AG09319 (cell line): Measurements from ENCODE around the gene CFAP299.

Source experiments
- DNase-seq: peaks from one replicate; pipeline ENCODE4 v3.0.0-alpha.2; 2010; ENCODE audit warnings: low read depth; ENCODE audit errors: extremely low read depth
- CTCF ChIP-seq: IDR thresholded peaks from 2 replicates; pipeline ENCODE4 v1.5.1; 2011; ENCODE audit warnings: low read depth, mild to moderate bottlenecking, inconsistent platforms, low read length, moderate library complexity

The CFAP299 gene

GRCh38 chr4:80495865-80496264, 160.3 kb downstream of the CFAP299 start:
- no peak for TF ChIP-seq CTCF
- no peak for DNase-seq

GRCh38 chr4:80498725-80499124, 163.2 kb downstream of the CFAP299 start:
- no peak for TF ChIP-seq CTCF
- no peak for DNase-seq

- TF ChIP-seq CTCF = no peak
- DNase-seq = no peak
Measured at GRCh38 chr4:80500613-80501012, 165.1 kb downstream of the CFAP299 start.

DNA sequence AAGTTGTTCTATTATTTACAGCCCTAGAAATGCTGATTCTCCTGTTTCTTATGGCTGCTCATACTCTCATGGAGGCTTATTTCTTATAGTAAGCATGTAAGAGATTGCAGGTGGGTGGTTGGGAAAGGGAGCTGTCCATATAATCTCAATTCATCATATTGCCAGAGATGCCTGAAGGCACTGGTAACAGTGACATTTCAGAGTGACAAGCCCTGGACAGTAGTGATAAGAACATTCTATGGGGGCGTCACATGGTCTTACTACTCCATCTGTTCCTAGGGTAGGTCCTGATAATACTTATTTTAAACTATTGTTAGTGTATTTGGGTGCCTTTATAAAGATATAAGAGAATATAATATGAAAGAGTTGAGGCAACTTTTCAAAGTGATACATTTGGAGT, 171.5 kb downstream of the CFAP299 start:
- DNase-seq = no peak
- no peak for TF ChIP-seq CTCF

DNA sequence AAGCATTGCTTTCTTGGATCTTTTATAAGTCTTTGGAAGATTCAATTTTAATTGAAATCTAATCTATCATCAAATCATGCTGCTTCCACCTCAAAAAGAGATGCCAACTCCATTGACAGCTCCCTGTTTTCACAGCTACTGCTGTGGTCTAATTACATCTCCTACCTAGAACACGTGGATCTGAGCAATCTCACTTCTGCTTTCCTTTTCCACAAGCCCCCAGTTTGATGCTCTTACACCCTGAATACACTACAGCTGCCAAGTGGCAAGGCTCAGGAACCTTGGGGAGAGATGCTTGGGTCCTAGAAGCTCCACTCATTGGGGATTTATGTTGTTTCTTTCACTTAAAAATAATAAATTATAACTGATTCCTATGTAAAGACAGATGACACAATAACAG, 172.0 kb downstream of the CFAP299 start:
- TF ChIP-seq CTCF = no peak
- no peak for DNase-seq

DNA sequence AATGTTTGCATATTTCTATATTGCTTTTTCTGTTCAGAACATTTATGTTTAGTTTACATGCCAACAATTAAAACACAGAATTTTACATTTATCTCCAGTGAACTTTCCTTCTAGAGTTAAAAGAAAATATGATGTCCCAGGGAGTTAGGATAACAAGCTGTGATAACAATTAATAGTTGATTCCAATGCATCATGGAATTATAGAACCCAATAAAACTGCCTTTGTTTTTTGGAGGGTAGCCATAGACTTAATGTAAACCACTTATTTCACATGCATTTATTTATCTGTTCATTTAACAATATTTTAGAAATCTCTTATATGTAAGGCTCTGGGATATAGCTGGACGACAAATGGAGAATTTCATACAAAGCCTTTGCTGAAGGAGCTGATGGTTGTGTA, 180.0 kb downstream of the CFAP299 start:
- no peak for TF ChIP-seq CTCF
- no peak for DNase-seq

DNA sequence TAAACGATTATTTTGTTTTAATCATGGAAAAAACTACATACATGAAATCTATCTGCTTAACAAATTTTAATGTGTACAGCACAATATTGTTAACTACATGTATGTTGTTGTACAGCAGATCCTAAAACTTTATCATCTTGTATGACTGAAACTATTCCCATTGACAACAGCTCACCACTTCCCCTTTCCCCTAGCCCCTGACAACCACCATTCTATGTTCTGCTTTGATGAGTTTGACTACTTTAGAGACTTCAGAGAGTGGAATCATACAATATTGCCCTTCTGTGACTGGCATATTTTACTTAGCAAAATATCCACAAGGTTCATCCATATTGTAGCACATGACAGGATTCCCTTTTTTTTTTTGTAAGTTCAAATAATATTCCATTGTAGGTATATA, 185.9 kb downstream of the CFAP299 start:
- no peak for TF ChIP-seq CTCF
- DNase-seq = no peak
